GM19372 (cell line): ENCODE measurements around the gene DNM3.

ENCODE experiments used
- ATAC-seq: cut with Tn5 transposase; IDR thresholded peaks from one replicate; pipeline ENCODE4 v1.9.1; 2021; ENCODE audit warnings: mild to moderate bottlenecking, low read depth, moderate library complexity; ENCODE audit not compliant: unreplicated experiment

Gene DNM3

DNA sequence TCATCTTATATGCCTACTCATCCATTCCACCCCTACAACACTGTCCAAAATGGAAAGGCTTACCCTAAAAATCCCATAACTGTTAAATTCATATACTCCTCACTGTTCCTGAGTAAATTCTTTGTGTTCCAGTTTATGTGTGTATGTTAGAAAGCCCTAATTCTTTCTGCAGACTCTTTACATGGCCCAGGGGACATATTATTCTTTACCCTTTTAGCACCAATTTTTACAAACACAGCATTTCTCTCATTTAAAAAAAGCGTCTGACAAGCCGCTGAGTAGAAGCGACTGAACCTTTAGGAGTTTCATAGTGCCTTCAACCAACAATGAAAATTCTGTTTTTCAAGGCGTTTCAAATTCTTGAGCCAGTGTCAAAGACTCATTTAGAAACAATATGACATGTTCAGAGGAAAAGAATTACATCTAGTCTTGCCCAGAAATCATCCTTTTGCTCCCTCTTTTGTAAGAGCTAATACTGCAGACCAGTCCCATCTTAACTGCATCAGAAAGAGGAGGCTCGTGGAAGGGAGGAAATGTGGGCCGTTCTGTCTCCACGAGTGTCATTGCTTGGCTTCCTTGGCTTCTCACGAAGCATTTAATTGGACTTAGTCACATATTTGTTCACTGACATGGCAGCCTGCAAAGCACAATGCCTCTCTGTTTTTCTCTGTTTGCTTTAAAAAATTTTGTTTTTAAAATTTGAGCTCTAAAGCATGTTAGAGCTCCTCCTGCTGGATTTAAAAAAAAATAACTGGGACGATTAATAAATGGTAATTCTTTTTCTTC is 557.9 kb downstream of the DNM3 start:
- no peak for ATAC-seq

DNA sequence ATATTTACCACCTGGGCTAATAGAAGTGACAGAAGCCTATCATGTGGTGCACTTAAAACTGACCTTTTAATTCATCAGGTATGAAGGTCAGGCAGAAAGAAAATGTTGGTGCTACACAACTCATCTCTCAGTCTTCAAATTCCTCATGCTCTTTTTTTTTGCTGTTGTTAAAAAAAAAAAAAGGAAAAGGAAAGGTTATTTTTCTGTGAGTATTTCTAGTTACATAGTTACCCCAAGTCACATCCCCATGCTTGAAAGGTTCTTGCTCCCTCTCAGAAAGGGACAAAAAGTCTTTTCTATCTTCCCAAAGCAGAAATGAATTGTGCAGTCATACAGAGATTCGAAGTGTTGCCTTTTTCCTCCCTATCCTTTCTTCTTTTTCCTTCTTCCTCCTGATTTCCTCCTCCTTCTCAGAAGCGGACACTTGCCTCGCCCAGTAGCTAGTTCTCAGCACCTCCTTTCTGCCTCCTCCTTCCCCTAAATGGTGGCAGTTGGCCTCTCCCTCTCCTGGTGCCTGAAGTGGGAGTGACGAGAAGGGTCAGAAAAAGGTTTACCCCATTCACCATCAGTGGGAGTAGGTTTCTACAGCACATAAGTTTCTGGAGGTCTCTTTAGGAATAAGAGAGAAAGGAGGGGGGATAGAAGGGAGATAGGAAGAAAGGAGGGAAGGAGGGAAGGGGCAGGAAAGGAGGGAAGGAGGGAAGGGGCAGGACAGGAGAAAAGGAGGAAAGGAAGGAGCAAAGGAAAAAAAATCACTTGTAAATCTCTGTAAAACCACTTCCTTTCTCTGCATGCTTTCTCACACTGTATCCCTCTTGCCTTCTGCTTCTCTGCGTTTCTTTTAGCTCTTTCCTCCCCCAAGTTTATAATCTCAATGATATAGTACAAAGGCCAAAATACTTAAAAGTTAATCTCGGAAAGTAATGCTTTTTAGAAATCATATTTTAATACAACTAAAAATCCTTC is 558.7 kb downstream of the DNM3 start:
- ATAC-seq, result no peak

DNA sequence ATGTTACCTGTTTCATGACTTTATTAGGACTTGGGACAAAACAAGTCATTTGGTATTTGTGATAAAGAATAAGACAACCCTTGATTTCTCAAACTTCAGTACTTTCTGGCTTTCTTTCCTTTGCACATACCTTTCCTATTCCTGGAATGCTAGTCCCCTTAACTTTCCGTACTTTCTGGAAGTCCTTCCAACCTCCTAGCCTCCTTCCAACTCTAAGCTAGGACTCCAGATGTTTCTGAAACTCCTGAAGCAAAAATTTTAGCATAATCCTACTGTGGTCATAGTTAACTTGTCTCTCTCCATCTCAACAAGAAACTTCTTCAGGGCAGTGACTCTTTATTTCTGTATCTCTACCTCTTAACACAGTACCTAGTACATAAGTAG is 559.4 kb downstream of the DNM3 start:
- no peak for ATAC-seq

DNA sequence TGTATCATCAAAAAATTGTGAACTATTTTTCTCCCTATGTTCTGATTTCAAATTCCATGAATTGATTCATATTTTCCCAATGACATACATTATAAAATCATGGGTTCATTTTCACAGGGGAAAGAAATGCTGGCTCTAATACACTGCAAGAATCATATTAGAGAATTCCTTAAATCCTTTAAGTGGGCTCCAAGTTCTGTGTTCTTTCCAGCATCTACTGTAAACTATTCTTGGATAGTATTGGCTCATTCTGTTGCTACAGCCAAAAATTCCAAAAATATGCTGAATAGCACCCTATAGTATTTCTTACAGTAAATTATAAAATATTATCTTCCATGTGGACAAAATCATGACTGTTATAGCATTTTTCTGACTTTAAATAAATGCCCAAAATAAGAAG is 560.2 kb downstream of the DNM3 start:
- no peak for ATAC-seq

DNA sequence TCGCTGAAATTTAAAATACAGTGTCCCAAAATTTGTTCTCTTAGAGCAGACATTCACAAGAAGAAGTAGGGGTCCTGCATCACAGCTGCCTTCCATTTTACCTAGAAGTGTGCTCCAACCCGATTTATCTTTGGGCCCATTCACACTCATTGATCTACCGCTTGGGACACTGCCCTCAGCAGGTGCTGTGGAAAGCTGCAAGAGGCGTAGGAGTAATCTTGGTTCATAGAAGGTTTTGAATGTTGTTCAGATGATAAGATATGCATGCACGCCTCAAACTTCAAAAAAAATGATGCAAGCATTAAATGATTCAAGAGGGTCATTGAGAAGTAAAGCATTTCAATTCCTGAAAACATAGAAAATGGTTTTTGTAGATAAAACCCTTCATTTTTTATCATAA is 560.6 kb downstream of the DNM3 start:
- no peak for ATAC-seq

DNA sequence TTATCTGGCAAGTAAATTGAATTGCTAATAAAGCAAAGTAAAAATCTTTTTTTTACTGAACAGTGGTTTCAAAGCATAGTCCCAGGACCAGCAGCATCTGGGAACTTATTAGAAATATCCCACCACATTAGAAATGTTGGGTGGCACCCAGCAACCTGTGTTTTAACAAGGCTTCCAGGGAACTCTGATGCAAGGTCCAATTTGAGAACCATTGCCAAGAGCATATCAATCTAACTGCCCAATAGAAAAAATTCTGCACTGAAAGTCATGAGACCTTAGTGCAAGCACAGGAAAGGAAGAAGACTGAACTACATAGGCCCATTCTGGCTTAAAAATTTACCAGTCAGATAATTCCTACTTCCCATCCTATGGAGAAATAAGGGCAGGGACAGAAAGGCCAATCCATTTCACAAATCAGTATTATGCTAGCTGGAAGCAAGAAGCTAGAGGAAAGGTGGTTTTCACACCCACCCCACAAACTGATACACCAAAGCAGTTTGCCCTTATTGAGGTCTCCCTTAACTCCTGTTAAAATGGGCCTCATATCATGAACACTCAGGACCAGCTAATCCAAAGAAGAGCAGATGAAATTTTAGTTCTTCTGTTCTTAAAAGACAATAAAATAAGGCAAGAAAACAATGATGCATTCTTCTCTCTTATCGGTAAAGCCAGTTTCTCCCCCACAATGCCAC is 561.7 kb downstream of the DNM3 start:
- no peak for ATAC-seq

DNA sequence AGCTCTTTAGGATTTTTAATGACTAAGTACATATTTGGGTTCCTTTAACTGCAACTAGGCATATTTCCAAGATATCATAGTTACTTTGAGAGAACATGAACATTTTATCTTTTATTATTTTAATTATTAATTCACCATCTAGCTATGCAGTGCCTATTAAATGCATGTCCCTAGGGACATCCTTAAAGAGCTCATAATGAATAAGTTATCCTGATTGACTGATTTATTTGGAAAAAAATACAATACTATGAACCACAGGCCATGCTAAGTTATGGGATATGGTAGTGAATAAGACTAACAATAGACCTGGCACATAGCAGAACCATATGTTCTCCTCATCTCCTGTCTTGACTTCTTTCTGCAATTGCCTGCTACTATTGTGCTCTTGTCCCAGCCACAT is 562.8 kb downstream of the DNM3 start:
- no peak for ATAC-seq

DNA sequence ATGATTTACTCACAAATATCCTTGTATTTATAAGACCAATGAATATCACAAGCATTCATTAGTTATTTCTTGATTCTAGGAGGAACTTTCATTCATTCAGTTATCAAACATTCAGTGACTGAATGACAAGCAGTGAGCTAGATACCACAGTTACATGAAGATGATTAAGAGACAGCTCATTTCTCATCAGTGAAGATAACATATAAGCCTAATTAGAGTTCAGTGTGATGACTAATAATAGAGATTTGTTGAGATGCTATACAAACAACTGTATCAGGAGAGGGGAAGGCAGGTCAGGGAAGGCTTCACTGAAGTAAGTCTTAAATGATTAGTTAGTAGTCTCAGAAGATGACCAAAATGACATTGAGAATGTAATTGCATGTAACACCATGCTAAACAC is 564.6 kb downstream of the DNM3 start:
- no peak for ATAC-seq

DNA sequence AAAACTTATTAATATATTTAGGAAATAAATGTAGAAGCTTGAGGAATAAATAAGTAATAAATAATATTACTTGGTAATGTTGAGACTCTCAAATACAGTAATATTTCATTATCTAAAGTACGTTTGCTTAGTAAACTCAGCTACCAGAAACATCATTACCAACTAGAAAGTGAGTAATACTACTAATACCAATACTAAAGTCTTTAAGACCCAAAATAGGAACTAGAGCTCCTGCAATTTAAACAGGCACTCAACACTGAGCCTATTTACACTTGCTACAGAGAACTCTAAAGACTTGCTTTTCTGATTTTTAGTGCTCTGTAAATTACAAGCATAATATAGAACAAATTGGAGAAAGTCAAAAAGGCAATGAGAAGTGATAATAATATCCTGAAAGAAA is 565.7 kb downstream of the DNM3 start:
- no peak for ATAC-seq

DNA sequence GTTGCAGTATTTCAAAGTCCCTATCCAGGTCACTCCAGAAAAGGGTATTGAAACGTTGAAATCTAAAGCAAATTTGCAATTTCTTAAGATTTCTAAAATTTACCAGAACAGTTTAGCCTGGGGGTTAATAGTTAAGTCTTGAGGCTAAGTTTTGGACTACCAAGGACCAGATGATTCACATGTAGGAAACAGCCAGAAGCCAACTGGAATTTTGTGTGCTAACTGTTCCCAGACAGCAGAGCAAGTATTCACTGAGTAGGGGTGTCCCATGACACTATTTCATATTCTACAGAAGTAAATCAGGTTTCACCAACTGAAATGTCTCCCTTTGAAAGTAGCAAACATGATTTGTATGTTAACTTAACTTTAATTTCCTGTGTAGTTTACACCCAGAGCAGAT is 567.7 kb downstream of the DNM3 start:
- ATAC-seq, result no peak

DNA sequence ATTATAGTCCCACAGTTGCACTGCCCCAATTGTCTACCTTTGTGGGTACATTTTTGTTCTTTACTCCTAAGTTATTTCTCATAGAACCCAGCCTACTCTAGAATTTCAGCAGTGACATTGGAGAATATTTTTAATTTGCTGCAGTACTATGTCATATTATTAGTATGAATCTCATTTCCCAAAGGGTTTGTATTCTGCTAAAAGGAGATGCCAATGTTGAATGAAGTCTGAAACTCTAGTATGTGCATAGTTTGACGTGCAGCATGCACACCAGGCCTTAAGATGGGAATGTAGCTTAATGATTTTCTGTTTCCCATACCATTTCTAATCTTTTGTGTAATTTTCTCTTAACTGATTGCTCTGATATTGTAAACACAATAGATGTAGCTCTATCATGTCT is 568.7 kb downstream of the DNM3 start:
- ATAC-seq, result no peak

DNA sequence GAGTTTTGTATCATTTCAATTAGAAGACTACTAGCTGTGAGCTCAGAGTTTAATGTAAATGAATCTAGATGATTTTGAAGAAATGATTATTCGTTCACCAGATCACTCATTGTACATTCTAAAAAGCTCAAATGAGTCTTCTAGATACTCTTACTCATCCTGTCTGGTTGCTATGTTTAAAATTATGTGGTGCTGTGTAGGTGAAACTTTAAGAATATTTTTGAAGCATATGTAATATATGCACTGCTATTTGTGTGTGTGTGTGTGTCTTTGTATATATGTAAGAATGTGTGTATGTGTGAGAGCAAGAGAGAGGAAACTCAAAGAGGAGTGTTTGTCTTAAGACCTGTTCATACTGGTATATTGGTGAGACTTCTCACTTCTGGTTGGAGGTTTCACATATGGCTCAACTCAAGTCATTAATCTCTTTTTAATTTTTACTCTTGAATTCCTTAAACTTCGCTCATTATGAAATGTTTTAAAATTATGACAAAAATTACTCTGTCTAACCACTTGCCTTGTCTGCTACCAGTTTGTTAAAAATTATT is 570.6 kb downstream of the DNM3 start:
- ATAC-seq, result no peak

DNA sequence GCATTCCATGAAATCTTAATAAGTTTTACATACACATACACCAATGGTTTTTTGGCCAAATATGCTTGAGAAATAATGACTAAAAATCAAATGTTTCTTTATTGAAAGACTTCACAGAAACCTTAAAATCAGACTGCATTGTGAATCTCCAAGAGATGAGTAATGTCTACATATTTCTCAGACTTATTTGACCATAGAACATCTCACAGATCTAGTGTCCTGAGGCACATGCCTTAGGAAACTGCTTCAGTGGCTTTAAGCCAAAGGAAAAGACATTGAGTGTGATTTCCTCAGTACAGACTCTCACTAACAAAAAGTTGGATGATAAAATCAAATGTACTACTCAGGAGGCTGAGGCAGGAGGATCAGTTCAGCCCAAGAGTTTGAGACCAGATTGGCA is 573.0 kb downstream of the DNM3 start:
- ATAC-seq, result no peak

DNA sequence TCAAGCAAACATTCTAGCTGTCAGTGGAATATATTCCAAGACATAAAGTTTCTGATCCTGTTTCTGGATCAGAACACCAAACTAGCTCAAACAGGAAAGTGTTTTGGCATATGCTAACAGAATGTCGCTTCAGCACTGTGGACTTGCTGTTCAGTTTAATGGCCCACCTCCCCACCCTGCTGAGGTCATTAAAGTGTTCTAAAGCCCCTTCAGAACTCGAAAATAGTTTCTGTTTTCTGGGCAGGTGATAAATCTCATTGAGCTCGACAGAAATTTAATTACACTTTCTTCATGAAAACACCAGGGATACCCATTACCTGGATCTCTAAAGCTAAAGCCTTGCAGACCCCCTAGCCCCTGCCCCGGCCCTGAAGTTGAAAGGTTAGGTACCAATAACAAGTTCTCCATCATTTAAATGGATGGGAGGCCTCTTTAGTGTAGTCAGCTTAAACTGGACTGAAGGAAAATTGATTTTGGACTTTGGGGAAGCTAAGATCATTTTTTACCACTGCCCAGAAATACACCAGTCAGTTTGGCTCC is 575.3 kb downstream of the DNM3 start:
- ATAC-seq, result no peak

DNA sequence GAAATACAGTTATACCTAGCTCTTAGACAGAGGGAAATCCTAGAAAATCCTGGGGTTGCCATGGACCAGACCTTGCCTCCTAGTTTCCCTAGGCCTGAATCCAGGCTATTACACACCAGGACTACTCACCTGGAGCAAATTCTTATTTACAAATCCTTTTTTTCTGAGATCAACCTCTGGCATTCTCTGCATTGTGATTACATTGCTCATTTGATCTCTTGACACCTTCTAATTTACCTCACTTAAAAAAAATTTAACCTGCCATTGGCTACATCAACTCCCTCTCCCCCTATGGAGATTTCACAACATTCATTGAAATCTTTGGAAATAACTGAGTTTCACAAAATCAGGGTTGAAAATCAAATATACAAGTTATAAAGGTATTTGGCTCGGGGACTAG is 576.3 kb downstream of the DNM3 start:
- ATAC-seq, result no peak

DNA sequence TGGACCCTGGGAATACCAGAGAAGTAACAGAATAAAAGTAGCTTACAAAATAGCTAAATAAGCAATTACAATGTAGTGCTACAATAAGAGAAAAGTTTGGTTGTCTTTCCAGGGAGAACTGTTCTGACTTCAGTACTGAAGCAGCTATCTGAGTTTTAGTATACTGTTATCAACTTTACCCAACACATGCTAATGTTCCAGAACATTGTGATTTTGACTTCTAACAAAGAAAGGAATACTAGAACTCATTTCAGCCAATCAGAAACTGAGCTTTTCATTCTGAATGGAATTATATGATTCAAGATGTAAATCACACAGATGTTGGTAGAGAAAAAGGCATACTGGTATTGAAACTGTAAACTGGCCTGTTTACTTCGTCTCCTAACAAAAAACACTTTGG is 579.1 kb downstream of the DNM3 start, which contains the start of gene C1orf105:
Gene C1orf105 (plus strand): TSS at position 301 of the 400 bp plus-strand sequence. CDS start 201 bp downstream, outside the sequence.
- ATAC-seq, result no peak

DNA sequence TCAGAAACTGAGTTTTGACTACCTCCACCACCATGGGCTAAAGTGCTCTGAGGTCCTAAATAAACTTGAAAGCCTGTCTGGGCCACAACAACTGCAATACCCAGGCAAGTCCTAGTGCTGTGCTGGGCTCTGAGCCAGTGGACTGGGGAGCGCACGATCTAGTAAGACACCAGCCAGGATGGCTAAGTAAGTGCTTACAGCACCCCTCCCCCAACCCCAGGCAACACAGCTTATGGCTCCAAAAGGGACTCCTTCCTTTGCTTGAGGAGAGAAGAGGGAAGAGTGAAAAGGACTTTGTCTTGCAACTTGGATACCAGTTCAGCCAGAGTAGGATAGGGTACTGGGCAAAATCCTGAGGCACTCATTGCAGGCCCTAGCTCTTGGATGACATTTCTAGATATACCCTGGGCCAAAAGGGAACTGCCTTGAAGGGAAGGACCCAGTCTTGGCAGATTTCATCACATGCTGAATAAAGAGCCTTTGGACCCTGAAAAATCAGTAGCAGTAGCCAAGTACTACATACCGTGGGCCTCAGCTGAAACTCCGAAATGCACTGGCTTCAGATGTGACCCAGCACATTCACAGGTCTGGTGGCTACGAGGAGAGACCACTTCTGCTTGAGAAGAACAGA is 580.8 kb downstream of the DNM3 start:
- ATAC-seq, result no peak

DNA sequence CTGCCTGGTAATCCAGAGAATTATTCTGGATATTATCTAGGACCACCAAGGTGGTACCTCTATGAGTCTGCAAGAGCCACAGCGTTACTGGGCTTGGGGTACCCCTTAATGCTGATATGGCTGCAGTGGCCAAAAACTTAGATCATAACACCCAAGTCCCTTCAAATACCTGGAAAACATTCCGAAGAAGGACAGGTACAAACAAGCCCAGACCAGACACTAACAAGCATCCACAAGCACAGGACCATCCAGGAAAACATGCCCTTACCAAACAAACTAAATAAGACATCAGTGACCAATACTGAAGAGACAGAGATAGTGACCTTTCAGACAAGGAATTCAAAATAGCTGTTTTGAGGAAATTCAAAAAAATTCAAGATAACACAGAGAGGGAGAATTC is 582.0 kb downstream of the DNM3 start:
- no peak for ATAC-seq

DNA sequence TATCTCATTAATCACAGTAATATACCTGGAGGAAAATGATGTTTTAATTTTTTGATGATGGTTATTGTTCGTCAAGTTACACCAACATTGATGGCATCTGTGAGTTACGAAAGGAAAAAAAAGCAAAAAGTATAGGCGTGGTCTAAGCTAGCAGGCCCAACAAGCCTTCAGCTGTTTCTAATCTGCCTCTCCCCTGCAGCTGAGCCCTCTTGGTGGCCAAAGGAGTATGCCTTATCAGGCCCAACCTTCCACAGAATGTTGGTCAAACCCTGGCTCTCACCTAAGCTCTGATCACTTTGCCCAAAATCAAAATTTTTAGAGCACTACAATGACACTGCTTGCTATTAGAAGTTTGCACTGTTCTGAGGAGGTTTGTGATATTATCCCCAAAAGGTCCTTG is 584.0 kb downstream of the DNM3 start:
- no peak for ATAC-seq

DNA sequence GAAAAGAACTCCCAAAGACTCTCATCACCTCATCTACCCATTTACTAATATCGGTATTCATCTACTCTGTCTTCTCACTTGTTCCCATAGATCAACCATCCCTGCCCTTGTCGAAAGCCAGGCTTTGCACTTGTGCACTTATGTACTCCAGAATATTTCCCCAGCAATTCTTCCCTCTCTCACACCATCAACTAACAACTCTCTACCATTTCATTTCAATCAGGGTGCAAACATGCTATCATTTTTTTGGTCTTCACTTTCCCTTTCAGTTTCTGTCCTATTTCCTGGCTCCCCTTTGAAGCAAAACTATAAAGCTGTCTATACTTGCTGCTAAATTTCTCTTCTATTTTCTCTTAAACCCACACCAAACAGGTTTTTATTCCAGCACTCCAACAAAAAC is 585.9 kb downstream of the DNM3 start:
- ATAC-seq, result no peak
